ENCODE results near the gene ST3GAL5. TPM values are rescaled to one million over a fixed set of nuclear protein-coding genes. Genes with fewer than 3 reads are reported as not detected.
"Not testable (repeated sequence)": the region's sequence is repeated elsewhere in the genome, so short reads cannot be mapped to it uniquely, and the experiment has no call there.

The ST3GAL5 gene
- total RNA-seq, 1 donor from 2014 or later: 29.7 TPM

DNA sequence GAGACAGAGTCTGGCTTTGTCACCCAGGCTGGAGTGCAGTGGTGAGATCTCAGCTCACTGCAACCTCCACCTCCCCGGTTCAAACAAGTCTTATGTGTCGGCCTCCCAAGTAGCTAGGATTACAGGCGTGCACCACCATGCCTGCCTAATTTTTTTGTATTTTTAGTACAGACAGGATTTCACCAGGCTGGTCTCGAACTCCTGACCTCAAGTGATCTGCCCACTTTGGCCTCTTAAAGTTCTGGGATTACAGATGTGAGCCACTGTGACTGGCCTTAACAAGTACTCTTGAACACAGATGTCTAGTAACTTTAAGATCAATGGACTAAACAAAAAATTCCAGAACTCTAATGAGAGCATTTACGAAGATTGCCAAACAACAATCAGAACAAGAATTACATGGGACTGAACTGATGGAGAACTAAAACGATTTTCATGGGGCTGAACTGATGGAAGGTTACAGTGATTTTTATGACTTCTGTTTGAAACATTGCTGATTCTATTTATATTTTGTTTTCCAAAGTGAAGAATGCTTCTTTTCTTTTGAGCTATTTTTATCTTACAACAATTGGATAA lies 46.5 kb upstream of the ST3GAL5 start:
- TF ChIP-seq, protein P1, sequence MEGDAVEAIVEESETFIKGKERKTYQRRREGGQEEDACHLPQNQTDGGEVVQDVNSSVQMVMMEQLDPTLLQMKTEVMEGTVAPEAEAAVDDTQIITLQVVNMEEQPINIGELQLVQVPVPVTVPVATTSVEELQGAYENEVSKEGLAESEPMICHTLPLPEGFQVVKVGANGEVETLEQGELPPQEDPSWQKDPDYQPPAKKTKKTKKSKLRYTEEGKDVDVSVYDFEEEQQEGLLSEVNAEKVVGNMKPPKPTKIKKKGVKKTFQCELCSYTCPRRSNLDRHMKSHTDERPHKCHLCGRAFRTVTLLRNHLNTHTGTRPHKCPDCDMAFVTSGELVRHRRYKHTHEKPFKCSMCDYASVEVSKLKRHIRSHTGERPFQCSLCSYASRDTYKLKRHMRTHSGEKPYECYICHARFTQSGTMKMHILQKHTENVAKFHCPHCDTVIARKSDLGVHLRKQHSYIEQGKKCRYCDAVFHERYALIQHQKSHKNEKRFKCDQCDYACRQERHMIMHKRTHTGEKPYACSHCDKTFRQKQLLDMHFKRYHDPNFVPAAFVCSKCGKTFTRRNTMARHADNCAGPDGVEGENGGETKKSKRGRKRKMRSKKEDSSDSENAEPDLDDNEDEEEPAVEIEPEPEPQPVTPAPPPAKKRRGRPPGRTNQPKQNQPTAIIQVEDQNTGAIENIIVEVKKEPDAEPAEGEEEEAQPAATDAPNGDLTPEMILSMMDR (IDR thresholded peaks at IDR 0.05; ENCODE audit: insufficient read depth, low read length, severe bottlenecking): no peak
- Histone ChIP-seq H3K36me3 (ENCODE audit: control insufficient read depth, insufficient read depth, low read length) (no peaks in the 10 kb centered on the region), H3K27me3 (ENCODE audit: control insufficient read depth, insufficient read depth, low read length) (no peaks in the 10 kb centered on the region), H3K4me3 (ENCODE audit: low read depth, low read length) (no peak overlapping the region)
- DNase-seq (ENCODE audit: low read depth) (no peak), FAIRE-seq (no peak)

DNA sequence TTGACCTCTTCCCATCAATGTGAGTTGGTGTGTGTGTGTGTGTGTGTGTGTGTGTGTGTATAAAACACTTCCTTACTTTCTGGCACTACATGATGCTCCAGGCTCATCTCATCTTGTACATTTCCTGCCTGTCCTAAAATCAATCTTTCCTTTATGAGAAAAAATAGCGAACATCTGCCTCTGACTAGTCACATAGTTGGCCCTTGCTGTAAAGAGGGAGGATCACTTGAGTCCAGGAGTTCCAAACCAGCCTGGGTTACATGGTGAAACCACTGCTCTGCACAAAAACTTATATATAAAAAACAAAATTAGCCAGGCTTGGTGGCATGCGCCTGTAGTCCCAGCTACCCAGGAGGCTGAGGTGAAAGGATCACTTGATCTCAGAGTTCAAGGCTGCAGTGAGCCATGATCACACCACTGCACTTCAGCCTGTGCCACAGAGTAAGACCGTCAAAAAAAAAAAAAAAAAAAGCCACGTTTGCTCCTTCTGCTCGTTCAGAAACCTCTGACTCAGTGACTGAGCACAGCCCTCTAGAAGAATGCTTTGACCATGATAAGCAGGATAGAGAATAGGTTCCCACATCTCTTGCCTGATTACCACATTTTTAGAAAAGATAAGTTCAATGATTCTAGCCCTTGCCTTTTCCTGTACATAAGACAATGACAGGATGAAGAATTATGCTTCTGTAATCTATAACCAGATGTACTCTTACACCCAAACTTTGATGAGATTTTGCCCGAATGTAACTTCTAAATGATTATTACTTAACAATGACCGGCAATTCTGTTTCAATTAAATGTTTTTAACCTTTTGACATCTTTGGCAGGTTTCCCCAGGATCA lies 45.2 kb upstream of the ST3GAL5 start:
- H3K4me3 ChIP-seq (ENCODE audit: low read depth, low read length): no peak overlapping the region
- TF ChIP-seq, protein P1 (IDR thresholded peaks at IDR 0.05; ENCODE audit: insufficient read depth, low read length, severe bottlenecking): no peak
- H3K36me3 ChIP-seq (ENCODE audit: control insufficient read depth, insufficient read depth, low read length): no peaks in the 10 kb centered on the region
- DNase-seq (ENCODE audit: low read depth) (peak; percentile 88), FAIRE-seq (no peak)
- no peaks in the 10 kb centered on the region for H3K27me3 ChIP-seq (ENCODE audit: control insufficient read depth, insufficient read depth, low read length)

DNA sequence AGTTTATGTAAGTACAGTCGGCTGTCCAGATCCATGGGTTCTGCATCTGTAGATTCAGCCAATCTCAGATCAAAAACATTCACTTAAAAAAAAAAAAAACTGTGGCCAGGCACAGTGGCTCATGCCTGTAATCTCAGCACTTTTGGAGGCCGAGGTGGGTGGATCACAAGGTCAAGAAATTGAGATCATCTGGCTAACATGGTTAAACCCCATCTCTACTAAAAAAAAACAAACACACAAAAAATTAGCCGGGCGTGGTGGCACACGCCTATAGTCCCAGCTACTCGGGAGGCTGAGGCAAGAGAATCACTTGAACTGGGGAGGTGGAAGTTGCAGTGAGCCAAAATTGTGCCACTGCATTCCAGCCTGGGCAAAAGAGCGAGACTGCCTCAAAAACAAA lies 42.4 kb upstream of the ST3GAL5 start:
- H3K36me3 ChIP-seq (ENCODE audit: control insufficient read depth, insufficient read depth, low read length); H3K27me3 ChIP-seq (ENCODE audit: control insufficient read depth, insufficient read depth, low read length); H3K4me3 ChIP-seq (ENCODE audit: low read depth, low read length); FAIRE-seq; DNase-seq (ENCODE audit: low read depth): not testable (repeated sequence)

DNA sequence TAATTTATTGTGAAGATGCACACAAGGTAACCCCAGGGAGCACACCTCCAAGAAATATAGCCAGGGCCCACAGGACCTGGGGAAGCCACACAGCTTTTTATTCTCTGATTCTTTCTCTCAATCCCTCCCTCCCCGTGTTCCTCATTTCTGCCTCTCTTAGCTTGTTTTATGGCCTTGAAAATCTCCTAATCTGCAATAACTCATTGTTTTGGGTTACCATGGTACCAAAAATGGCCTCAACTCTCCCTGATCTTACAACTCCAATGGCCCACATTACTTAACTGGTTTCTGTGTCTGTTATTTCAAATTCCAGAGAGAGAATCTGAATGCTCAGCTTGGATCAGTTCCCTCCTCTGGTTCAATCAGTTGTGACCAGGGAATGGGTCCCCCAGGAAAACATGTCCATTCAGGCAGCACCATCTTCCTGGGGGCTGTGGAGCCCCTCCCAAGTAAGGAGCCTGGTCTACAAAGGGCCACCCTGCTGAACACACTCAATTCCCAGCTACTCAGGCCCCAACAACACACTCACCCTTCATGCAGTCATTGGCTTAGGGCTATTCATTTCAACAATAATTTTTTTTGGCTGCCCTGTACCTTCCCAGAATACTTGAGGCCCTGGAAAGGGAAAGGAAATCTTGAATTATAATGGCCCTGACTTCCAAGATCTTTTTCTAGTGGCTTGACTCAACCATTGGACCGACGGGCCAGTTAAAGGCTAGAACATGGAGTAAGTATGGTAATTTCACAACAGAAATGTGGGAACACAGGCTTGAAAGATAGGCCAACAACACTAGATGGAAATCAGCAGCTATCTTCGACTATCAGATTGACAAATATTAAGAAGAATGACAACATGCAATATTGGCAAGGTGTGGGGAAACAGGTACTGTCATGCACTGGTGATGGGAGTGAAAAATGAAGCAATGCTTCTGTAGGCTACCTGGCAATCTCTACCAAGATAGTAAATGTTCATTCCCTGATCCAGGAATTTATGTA lies 41.6 kb upstream of the ST3GAL5 start:
- DNase-seq (ENCODE audit: low read depth) (peak; percentile 71), FAIRE-seq (no peak)
- Histone ChIP-seq H3K36me3 (ENCODE audit: control insufficient read depth, insufficient read depth, low read length) (no peaks in the 10 kb centered on the region), H3K4me3 (ENCODE audit: low read depth, low read length) (no peak overlapping the region), H3K27me3 (ENCODE audit: control insufficient read depth, insufficient read depth, low read length) (no peaks in the 10 kb centered on the region)
- TF ChIP-seq, protein P1 (IDR thresholded peaks at IDR 0.05; ENCODE audit: insufficient read depth, low read length, severe bottlenecking): no peak

DNA sequence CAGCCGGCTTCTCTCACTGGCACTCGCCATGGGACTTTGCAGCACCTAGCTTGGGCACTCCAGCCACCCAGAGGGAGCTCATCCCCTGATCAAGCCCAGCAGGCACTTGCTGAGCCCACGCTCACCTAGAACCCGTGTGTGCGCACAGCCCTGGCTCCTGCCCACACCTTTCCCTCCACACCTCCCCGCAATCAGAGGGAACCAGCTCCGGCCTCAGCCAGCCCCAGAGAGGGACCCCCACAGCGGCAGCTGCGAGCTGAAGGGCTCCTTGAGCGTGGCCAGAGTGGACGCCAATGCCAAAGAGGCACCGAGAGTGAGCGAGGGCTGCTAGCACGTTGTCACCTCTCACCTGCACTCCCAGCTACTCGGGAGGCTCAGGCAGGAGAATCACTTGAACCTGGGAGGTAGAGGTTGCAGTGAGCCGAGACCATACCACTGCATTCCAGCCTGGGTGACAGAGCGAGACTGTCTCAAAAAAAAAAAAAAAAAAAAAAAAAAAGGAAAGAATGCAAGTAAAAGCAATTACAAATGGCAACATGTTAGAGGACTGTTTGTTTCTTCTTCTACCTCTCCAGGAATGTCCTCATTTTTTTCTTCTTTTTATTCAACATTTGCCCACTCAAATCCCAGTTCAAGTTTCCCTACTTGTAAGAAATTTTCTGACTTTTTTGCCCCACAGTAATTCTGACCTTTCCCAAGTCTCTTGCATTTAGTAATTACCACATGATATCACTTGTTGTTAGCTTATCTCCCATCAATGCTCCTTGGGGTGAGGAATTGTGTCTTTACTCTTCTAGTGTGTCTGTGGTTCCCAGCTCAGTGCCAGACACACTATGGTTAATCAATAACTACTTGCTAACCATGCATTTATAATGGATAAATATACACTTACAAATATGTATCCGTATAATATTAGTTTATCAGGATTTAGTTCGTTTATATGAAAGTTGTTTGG lies 40.6 kb upstream of the ST3GAL5 start:
- H3K27me3 ChIP-seq (ENCODE audit: control insufficient read depth, insufficient read depth, low read length): no peaks in the 10 kb centered on the region
- no peaks in the 10 kb centered on the region for H3K36me3 ChIP-seq (ENCODE audit: control insufficient read depth, insufficient read depth, low read length)
- H3K4me3 ChIP-seq (ENCODE audit: low read depth, low read length): no peak overlapping the region
- FAIRE-seq (no peak), DNase-seq (ENCODE audit: low read depth) (no peak)
- TF ChIP-seq, protein P1 (IDR thresholded peaks at IDR 0.05; ENCODE audit: insufficient read depth, low read length, severe bottlenecking): no peak
